DOHH2 (cell line): ENCODE results near the gene SPIRE1.
"Not testable (repeated sequence)": the region's sequence is repeated elsewhere in the genome, so short reads cannot be mapped to it uniquely, and the experiment has no call there.

ENCODE experiments used
- H3F3A ChIP-seq: fragments of 200-600 bp; sonication (generic), shearing (Covaris generic); 2 replicates; pipeline ENCODE4 v1.6.0; 2016; ENCODE audit warnings: antibody characterized with exemption, mild to moderate bottlenecking; ENCODE audit not compliant: control insufficient read depth, insufficient read depth
- H3K27ac ChIP-seq: fragments of 200-600 bp; sonication (generic); 2 replicates; pipeline ENCODE4 v1.5.1; 2014; ENCODE audit warnings: low read depth, mild to moderate bottlenecking, low read length, moderate library complexity
- H3K27me3 ChIP-seq: fragments of 200-600 bp; sonication (generic); 2 replicates; pipeline ENCODE4 v1.6.1; 2014; ENCODE audit warnings: mild to moderate bottlenecking, low read length, mixed read lengths; ENCODE audit not compliant: control insufficient read depth
- H3K36me3 ChIP-seq: fragments of 200-600 bp; sonication (generic); 2 replicates; pipeline ENCODE4 v1.6.1; 2014; ENCODE audit warnings: mild to moderate bottlenecking, low read length, moderate library complexity, mixed read lengths; ENCODE audit not compliant: control insufficient read depth
- H3K4me1 ChIP-seq: fragments of 200-600 bp; sonication (generic); 2 replicates; pipeline ENCODE4 v1.6.1; 2014; ENCODE audit warnings: mild to moderate bottlenecking, low read length, mixed read lengths; ENCODE audit not compliant: control insufficient read depth
- H3K4me2 ChIP-seq: fragments of 200-600 bp; sonication (generic); 2 replicates; pipeline ENCODE4 v1.6.0; 2014; ENCODE audit warnings: mild to moderate bottlenecking, low read length, moderate library complexity
- H3K4me3 ChIP-seq: fragments of 200-600 bp; sonication (generic); 2 replicates; pipeline ENCODE4 v1.5.1; 2014; ENCODE audit warnings: mild to moderate bottlenecking, low read length, mixed read lengths
- H3K79me2 ChIP-seq: fragments of 200-600 bp; sonication (generic); 2 replicates; pipeline ENCODE4 v1.6.1; 2014; ENCODE audit warnings: mild to moderate bottlenecking, low read length, mixed read lengths; ENCODE audit not compliant: control insufficient read depth
- H3K9me2 ChIP-seq: fragments of 200-600 bp; sonication (generic); replicated peaks from 2 replicates; pipeline ENCODE4 v1.6.1; 2014; ENCODE audit warnings: mild to moderate bottlenecking, low read length, mixed read lengths; ENCODE audit not compliant: control insufficient read depth
- H3K9me3 ChIP-seq: fragments of 200-600 bp; sonication (generic); 2 replicates; pipeline ENCODE4 v1.6.1; 2014; ENCODE audit warnings: antibody characterized with exemption, low read length, mixed read lengths; ENCODE audit not compliant: control insufficient read depth, insufficient read depth
- H4K20me1 ChIP-seq: fragments of 200-600 bp; sonication (generic); 2 replicates; pipeline ENCODE4 v1.6.0; 2014; ENCODE audit warnings: low read depth, mild to moderate bottlenecking, antibody characterized with exemption, low read length, moderate library complexity; ENCODE audit not compliant: control insufficient read depth, insufficient read depth
- EZH2phosphoT487 ChIP-seq: fragments of 200-600 bp; sonication (generic); IDR thresholded peaks from 2 replicates; pipeline ENCODE4 v1.6.1; 2017; ENCODE audit warnings: borderline replicate concordance, mild to moderate bottlenecking, antibody characterized with exemption, low read length, moderate library complexity, mixed read lengths
- TF ChIP-seq, protein P1 (sequence below): fragments of 200-600 bp; sonication (generic); IDR thresholded peaks from one replicate; pipeline ENCODE4 v1.5.1; 2014; ENCODE audit warnings: antibody characterized with exemption, mild to moderate bottlenecking, low read depth, low read length; ENCODE audit not compliant: poor library complexity, severe bottlenecking

SPIRE1 gene

DNA sequence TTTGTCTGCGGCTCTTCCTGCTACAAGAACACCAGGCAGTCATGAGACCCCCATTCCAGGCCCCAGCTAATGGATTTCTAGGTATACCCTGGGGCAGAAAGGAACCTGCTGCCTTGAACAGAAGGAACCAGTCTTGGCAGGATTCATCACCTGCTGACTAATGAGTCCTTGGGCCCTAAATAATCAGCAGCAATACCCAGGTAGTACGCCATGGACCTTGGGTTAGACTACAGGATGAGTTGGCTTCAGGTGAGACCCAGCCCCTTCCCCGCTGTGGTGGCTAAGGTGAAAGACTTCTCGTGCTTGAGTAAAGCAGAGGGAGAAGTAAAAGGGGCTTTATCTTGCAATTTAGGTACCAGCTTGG lies 105.0 kb downstream of the SPIRE1 start:
- Histone ChIP-seq H3K27ac (no peak overlapping the region), H3K4me1 (no peaks in the 10 kb centered on the region), H3K4me2 (no peak overlapping the region), H3F3A (no peaks in the 10 kb centered on the region), H3K36me3 (no peaks in the 10 kb centered on the region), H3K27me3 (no peaks in the 10 kb centered on the region), H3K4me3 (no peak overlapping the region), H3K9me2 (no peaks in the 10 kb centered on the region), H3K9me3 (0 out of 2 replicates have a peak, but pooled peaks cover 5% of the 10 kb centered on the region), H3K79me2 (no peaks in the 10 kb centered on the region), H4K20me1 (no peaks in the 10 kb centered on the region)
- TF ChIP-seq EZH2phosphoT487: no peak

DNA sequence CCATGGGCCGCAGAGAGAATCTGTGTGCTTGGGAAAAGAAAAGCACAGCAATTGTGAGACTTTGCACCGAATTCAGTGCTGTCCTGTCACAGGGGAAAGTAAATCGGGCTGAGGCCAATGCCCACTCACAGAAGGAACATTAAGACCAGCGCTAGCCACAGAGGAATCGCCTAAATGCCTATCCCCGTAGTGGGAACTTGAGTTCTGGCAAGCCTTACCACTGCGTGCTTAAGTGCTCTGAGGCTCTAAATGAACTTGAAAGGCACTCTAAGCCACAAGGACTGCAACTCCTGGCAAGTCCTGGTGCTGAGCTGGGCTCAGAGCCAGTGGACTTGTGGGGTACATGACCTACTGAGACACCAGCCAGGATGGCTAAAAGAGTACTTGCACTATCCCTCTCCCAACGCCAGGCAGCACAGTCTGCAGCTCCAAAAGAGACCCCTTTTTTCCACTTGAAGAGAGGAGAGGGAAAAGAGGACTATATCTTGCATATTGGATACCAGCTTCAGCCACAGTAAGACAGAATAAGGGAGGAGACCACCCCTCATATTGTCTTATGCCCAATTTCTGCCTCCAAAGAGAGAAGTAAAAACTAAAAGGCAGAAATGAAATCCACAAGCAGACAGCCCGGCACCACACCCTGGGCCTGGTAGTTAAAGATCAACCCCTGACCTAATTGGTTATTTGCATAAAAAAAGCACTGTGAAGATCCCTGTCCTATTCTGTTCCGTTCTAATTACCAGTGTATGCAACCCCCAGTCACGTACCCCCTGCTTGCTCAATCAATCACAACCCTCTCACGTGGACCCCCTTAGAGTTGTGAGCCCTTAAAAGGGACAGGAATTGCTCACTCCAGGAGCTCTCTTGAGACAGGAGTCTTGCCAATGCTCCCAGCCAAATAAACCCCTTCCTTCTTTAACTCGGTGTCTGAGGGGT lies 105.7 kb downstream of the SPIRE1 start:
- not testable (repeated sequence) for H3K9me2 ChIP-seq, H4K20me1 ChIP-seq, H3K4me3 ChIP-seq, H3K36me3 ChIP-seq, H3K4me2 ChIP-seq, H3K9me3 ChIP-seq, H3K27ac ChIP-seq, H3K4me1 ChIP-seq, H3K27me3 ChIP-seq, H3K79me2 ChIP-seq, H3F3A ChIP-seq

- H3K36me3 ChIP-seq, H3K27me3 ChIP-seq, H3K79me2 ChIP-seq, H3K4me2 ChIP-seq, H3F3A ChIP-seq, H3K4me3 ChIP-seq, H3K27ac ChIP-seq, H3K9me3 ChIP-seq, H3K9me2 ChIP-seq, H3K4me1 ChIP-seq, H4K20me1 ChIP-seq: not testable (repeated sequence)
These were observed 106.4 kb downstream of the SPIRE1 start for GRCh38 chr18:12551466-12551865.

DNA sequence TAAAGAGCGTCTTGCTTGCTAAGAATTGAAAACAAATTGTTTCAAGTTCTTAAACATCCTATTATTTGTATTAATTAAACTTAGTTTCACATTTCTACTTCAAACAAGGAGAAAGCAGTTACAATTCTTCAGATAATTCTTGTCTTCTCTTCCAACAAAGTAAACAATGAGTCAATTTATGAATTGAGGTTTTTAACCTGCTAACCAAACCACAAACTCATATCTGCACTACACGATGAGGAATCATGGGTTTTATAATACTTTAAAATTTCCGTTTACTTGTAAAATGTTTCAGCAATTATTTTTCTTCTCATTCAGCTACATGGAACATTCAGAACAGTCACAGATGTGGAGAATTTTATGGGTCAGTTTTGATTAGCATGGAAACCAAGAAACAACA lies 114.2 kb downstream of the SPIRE1 start:
- H4K20me1 ChIP-seq: no peaks in the 10 kb centered on the region
- TF ChIP-seq, protein P1, sequence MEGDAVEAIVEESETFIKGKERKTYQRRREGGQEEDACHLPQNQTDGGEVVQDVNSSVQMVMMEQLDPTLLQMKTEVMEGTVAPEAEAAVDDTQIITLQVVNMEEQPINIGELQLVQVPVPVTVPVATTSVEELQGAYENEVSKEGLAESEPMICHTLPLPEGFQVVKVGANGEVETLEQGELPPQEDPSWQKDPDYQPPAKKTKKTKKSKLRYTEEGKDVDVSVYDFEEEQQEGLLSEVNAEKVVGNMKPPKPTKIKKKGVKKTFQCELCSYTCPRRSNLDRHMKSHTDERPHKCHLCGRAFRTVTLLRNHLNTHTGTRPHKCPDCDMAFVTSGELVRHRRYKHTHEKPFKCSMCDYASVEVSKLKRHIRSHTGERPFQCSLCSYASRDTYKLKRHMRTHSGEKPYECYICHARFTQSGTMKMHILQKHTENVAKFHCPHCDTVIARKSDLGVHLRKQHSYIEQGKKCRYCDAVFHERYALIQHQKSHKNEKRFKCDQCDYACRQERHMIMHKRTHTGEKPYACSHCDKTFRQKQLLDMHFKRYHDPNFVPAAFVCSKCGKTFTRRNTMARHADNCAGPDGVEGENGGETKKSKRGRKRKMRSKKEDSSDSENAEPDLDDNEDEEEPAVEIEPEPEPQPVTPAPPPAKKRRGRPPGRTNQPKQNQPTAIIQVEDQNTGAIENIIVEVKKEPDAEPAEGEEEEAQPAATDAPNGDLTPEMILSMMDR: no peak
- TF ChIP-seq EZH2phosphoT487: no peak
- H3K4me3 ChIP-seq: no peak overlapping the region
- no peaks in the 10 kb centered on the region for H3K36me3 ChIP-seq
- no peaks in the 10 kb centered on the region for H3K9me2 ChIP-seq
- H3K4me1 ChIP-seq: no peaks in the 10 kb centered on the region
- no peak overlapping the region for H3K27ac ChIP-seq
- no peaks in the 10 kb centered on the region for H3K27me3 ChIP-seq
- H3K79me2 ChIP-seq: no peaks in the 10 kb centered on the region
- no peaks in the 10 kb centered on the region for H3K9me3 ChIP-seq
- H3F3A ChIP-seq: no peaks in the 10 kb centered on the region
- no peak overlapping the region for H3K4me2 ChIP-seq

DNA sequence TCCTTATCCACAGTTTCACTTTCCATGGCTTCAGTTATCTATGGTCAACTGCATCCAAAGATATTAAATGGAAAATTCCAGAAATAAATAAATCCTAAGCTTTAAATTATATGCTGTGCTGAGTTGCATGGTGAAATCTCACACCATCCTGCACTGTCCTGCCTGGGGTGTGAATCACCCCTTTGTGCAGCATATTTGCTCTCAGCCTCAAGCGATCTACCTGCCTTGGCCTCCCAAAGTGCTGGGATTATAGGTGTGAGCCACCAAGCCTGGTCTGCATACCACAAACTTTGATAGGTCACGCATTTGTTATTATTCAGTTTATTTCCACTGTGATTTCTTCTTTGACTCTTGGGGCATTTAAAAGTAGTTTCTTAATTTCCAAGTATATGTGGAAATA lies 117.2 kb downstream of the SPIRE1 start:
- Histone ChIP-seq H4K20me1 (no peaks in the 10 kb centered on the region), H3K4me2 (no peak overlapping the region), H3K27ac (no peak overlapping the region), H3K9me3 (no peaks in the 10 kb centered on the region), H3K4me3 (no peak overlapping the region), H3K4me1 (no peaks in the 10 kb centered on the region), H3K36me3 (no peaks in the 10 kb centered on the region), H3K79me2 (no peaks in the 10 kb centered on the region), H3F3A (no peaks in the 10 kb centered on the region), H3K27me3 (no peaks in the 10 kb centered on the region), H3K9me2 (no peaks in the 10 kb centered on the region)
- no peak for TF ChIP-seq EZH2phosphoT487
- TF ChIP-seq, protein P1: no peak

GRCh38 chr18:12539158-12539557 lies 118.7 kb downstream of the SPIRE1 start:
- H3K4me2 ChIP-seq, H3K27ac ChIP-seq, H3K79me2 ChIP-seq, H3K4me3 ChIP-seq, H3K9me3 ChIP-seq, H3F3A ChIP-seq, H3K36me3 ChIP-seq, H4K20me1 ChIP-seq, H3K9me2 ChIP-seq, H3K27me3 ChIP-seq, H3K4me1 ChIP-seq: not testable (repeated sequence)
